SU-DHL-6 (cell line): ENCODE results near the gene DDX41.

Experiments
- H2AFZ ChIP-seq: fragments of 200-600 bp; sonication (generic); 2 replicates; pipeline ENCODE4 v1.6.1; 2014; ENCODE audit warnings: low read depth, mild to moderate bottlenecking, moderate library complexity, mixed read lengths, antibody characterized with exemption, low read length; ENCODE audit not compliant: severe bottlenecking
- H3F3A ChIP-seq: fragments of 200-600 bp; shearing (Covaris generic); 2 replicates; pipeline ENCODE4 v1.6.0; 2016; ENCODE audit warnings: antibody characterized with exemption, mild to moderate bottlenecking; ENCODE audit not compliant: insufficient read depth
- H3K27ac ChIP-seq: fragments of 200-600 bp; sonication (generic); 2 replicates; pipeline ENCODE4 v1.5.1; 2016; ENCODE audit warnings: low read depth, mild to moderate bottlenecking, low read length, moderate library complexity, mixed read lengths
- H3K27me3 ChIP-seq: fragments of 200-600 bp; sonication (generic), shearing (Covaris generic); 2 replicates; pipeline ENCODE4 v1.6.0; 2014; ENCODE audit warnings: mild to moderate bottlenecking, low read length
- H3K36me3 ChIP-seq: fragments of 200-600 bp; sonication (generic); 2 replicates; pipeline ENCODE4 v1.6.1; 2014; ENCODE audit warnings: mild to moderate bottlenecking, low read length, mixed read lengths
- H3K4me2 ChIP-seq: fragments of 300-600, 200-600 bp; shearing (Covaris generic), sonication (generic); 2 replicates; pipeline ENCODE4 v1.6.0; 2014; ENCODE audit warnings: low read length, low read depth, mild to moderate bottlenecking; ENCODE audit not compliant: poor library complexity, severe bottlenecking
- H3K4me3 ChIP-seq: fragments of 200-600 bp; sonication (generic); 2 replicates; pipeline ENCODE4 v1.5.1; 2014; ENCODE audit warnings: antibody characterized with exemption, low read length, mild to moderate bottlenecking, mixed read lengths; ENCODE audit not compliant: insufficient read depth, poor library complexity, severe bottlenecking
- H3K79me2 ChIP-seq: fragments of 200-600 bp; sonication (generic); 2 replicates; pipeline ENCODE4 v1.6.1; 2014; ENCODE audit warnings: mild to moderate bottlenecking, low read length, moderate library complexity; ENCODE audit not compliant: insufficient read depth
- H3K9ac ChIP-seq: fragments of 200-600 bp; sonication (generic); 2 replicates; pipeline ENCODE4 v1.7.0; 2014; ENCODE audit warnings: mild to moderate bottlenecking, low read length
- H3K9me2 ChIP-seq: fragments of 200-600 bp; sonication (generic); replicated peaks from 2 replicates; pipeline ENCODE4 v1.6.1; 2014; ENCODE audit warnings: low read length; ENCODE audit not compliant: insufficient read depth
- H3K9me3 ChIP-seq: fragments of 200-600 bp; sonication (generic); 2 replicates; pipeline ENCODE4 v1.6.1; 2014; ENCODE audit warnings: low read length, mixed read lengths; ENCODE audit not compliant: insufficient read depth
- H4K20me1 ChIP-seq: fragments of 200-600 bp; sonication (generic); 2 replicates; pipeline ENCODE4 v1.6.1; 2014; ENCODE audit warnings: low read depth, mild to moderate bottlenecking, antibody characterized with exemption, low read length, moderate library complexity, mixed read lengths
- EZH2phosphoT487 ChIP-seq: fragments of 200-600 bp; sonication (generic), shearing (Covaris generic); conservative IDR thresholded peaks from 2 replicates; pipeline ENCODE4 v1.6.1; 2018; ENCODE audit warnings: mild to moderate bottlenecking, antibody characterized with exemption, low read length, moderate library complexity, mixed read lengths
- TF ChIP-seq, protein P1 (sequence below): fragments of 200-600 bp; sonication (generic); IDR thresholded peaks from one replicate; pipeline ENCODE4 v1.5.1; 2017; ENCODE audit warnings: antibody characterized with exemption, mild to moderate bottlenecking, low read length, moderate library complexity; ENCODE audit not compliant: insufficient read depth, poor library complexity, severe bottlenecking

The DDX41 gene

GRCh38 chr5:177511181-177511580 lies 5.6 kb downstream of the DDX41 start:
- Histone ChIP-seq H2AFZ (no peak overlapping the region), H3K9ac (peak overlapping the region; percentile 88), H3K9me3 (no peaks in the 10 kb centered on the region), H3K9me2 (no peaks in the 10 kb centered on the region), H3F3A (peaks cover 35% of the 10 kb centered on the region), H3K36me3 (peaks cover 11% of the 10 kb centered on the region), H3K4me3 (no peak overlapping the region), H3K27me3 (no peaks in the 10 kb centered on the region), H3K27ac (peak overlapping the region; percentile 95), H3K4me2 (peak overlapping the region; percentile 92), H3K79me2 (peaks cover 37% of the 10 kb centered on the region), H4K20me1 (no peaks in the 10 kb centered on the region)
- TF ChIP-seq, protein P1, sequence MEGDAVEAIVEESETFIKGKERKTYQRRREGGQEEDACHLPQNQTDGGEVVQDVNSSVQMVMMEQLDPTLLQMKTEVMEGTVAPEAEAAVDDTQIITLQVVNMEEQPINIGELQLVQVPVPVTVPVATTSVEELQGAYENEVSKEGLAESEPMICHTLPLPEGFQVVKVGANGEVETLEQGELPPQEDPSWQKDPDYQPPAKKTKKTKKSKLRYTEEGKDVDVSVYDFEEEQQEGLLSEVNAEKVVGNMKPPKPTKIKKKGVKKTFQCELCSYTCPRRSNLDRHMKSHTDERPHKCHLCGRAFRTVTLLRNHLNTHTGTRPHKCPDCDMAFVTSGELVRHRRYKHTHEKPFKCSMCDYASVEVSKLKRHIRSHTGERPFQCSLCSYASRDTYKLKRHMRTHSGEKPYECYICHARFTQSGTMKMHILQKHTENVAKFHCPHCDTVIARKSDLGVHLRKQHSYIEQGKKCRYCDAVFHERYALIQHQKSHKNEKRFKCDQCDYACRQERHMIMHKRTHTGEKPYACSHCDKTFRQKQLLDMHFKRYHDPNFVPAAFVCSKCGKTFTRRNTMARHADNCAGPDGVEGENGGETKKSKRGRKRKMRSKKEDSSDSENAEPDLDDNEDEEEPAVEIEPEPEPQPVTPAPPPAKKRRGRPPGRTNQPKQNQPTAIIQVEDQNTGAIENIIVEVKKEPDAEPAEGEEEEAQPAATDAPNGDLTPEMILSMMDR: no peak

GRCh38 chr5:177510567-177511053 lies 6.2 kb downstream of the DDX41 start:
- TF ChIP-seq EZH2phosphoT487: no peak
- TF ChIP-seq, protein P1: no peak
- Histone ChIP-seq H2AFZ (no peak overlapping the region), H3K9ac (peak overlapping the region; percentile 88), H3K27ac (peak overlapping the region; percentile 95), H3K27me3 (no peaks in the 10 kb centered on the region), H3K4me3 (peak overlapping the region; percentile 66), H3K79me2 (peaks cover 31% of the 10 kb centered on the region), H3F3A (peaks cover 35% of the 10 kb centered on the region), H4K20me1 (no peaks in the 10 kb centered on the region), H3K9me3 (no peaks in the 10 kb centered on the region), H3K4me2 (peak overlapping the region; percentile 92), H3K36me3 (peaks cover 10% of the 10 kb centered on the region), H3K9me2 (no peaks in the 10 kb centered on the region)

- Histone ChIP-seq H2AFZ (no peak overlapping the region), H3K9me3 (no peaks in the 10 kb centered on the region), H3K27me3 (no peaks in the 10 kb centered on the region), H4K20me1 (no peaks in the 10 kb centered on the region), H3F3A (peaks cover 35% of the 10 kb centered on the region), H3K36me3 (peaks cover 5% of the 10 kb centered on the region), H3K9me2 (no peaks in the 10 kb centered on the region), H3K9ac (peak overlapping the region; percentile 88), H3K27ac (peak overlapping the region; percentile 95), H3K79me2 (peaks cover 26% of the 10 kb centered on the region), H3K4me2 (peak overlapping the region; percentile 92), H3K4me3 (peak overlapping the region; percentile 66)
- no peak for TF ChIP-seq EZH2phosphoT487
- TF ChIP-seq, protein P1: peak; percentile 47
Measured at GRCh38 chr5:177509991-177510566, 6.7 kb downstream of the DDX41 start.
